NOMO-1 (cell line): Measurements from ENCODE around the gene SPTLC1.

ENCODE experiments used
- DNase-seq, 2 experiments: peaks; one replicate each; lab custom pipeline; 2025; ENCODE audit not compliant: unreplicated experiment in 2 of 2; lab: John Stamatoyannopoulos, UW

The SPTLC1 gene

GRCh38 chr9:91986248-91986647 is 129.0 kb downstream of the SPTLC1 start:
- no peak for DNase-seq

DNA sequence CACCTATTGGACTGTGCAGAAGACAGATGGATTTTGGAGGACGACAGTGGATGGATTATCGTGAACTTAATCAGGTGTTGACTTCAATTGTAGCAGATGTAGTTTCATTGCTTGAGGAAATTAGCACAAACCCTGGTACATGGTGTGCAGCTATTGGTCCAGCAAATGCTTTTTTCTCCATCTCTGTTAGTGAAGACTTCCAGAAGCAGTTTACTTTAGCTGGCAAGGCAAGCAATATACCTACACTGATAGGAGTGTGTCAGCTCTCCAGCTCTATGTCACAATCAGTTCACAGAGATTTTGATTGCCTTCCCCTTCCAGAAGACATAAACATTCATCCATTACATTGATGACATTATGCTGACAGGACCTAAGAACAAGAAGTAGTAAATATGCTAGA is 129.5 kb downstream of the SPTLC1 start:
- DNase-seq = no peak
